Mesothelial cell of epicardium (in vitro differentiated cells): ENCODE data around the gene ACOT7. TPM values are rescaled to one million over a fixed set of nuclear protein-coding genes. Genes with fewer than 3 reads are reported as not detected.
A peak's percentile ranks its signal among the peaks of the same experiment; 100 is the strongest.

Experiments used
- DNase-seq, 2 experiments: peaks; one replicate each; pipeline ENCODE4 v3.0.0; 2021; ENCODE audit warnings: low spot score in 2 of 2; ENCODE audit not compliant: unreplicated experiment in 2 of 2
- H3K27ac Mint-ChIP-seq: 2 replicates; pipeline ENCODE4 v1.8.0; 2021; ENCODE audit warnings: mixed read lengths
- H3K27me3 Mint-ChIP-seq: 2 replicates; pipeline ENCODE4 v1.8.0; 2021; ENCODE audit warnings: low read depth, mixed read lengths
- H3K36me3 Mint-ChIP-seq: 2 replicates; pipeline ENCODE4 v1.8.0; 2021; ENCODE audit warnings: mixed read lengths
- H3K4me1 Mint-ChIP-seq: 2 replicates; pipeline ENCODE4 v1.8.0; 2021; ENCODE audit warnings: mixed read lengths
- H3K4me3 Mint-ChIP-seq: 2 replicates; pipeline ENCODE4 v1.8.0; 2021; ENCODE audit warnings: mild to moderate bottlenecking, moderate library complexity, mixed read lengths
- H3K9me3 Mint-ChIP-seq: 2 replicates; pipeline ENCODE4 v1.8.0; 2021; ENCODE audit warnings: mixed read lengths
- CTCF ChIP-seq: fragments of 200-600 bp; sonication (generic); IDR thresholded peaks from one replicate; pipeline ENCODE4 v1.5.0; 2021; ENCODE audit warnings: antibody characterized with exemption; ENCODE audit not compliant: unreplicated experiment
- total RNA-seq: library from RNA; stranded (reverse); gene quantifications from 3 replicates; pipeline ENCODE4 v1.2.1, GENCODE V29; 2021

Gene ACOT7
- total RNA-seq, 1 donor from 2014 or later, result 20.3 TPM

GRCh38 chr1:6424000-6424565 is 30.5 kb upstream of the ACOT7 start:
- no peak overlapping the region for H3K4me3 Mint-ChIP-seq

GRCh38 chr1:6423321-6423999 is 29.9 kb upstream of the ACOT7 start:
- Mint-ChIP-seq H3K4me3 (no peak overlapping the region), H3K36me3 (no peaks in the 10 kb centered on the region), H3K4me1 (peaks cover 5% of the 10 kb centered on the region), H3K9me3 (no peaks in the 10 kb centered on the region), H3K27ac (no peak overlapping the region), H3K27me3 (peaks cover 89% of the 10 kb centered on the region)
- peak; percentile 81 for TF ChIP-seq CTCF
- peak in 1 of 2 experiments; percentile 77 for DNase-seq

More at GRCh38 chr1:6424000-6424565, 30.5 kb upstream of the ACOT7 start:
- Mint-ChIP-seq H3K9me3 (no peaks in the 10 kb centered on the region), H3K27me3 (peaks cover 88% of the 10 kb centered on the region), H3K36me3 (no peaks in the 10 kb centered on the region), H3K27ac (no peak overlapping the region), H3K4me1 (peaks cover 5% of the 10 kb centered on the region)
- DNase-seq, result no peak
- no peak for TF ChIP-seq CTCF

GRCh38 chr1:6421266-6421665 is 27.7 kb upstream of the ACOT7 start:
- Mint-ChIP-seq H3K4me3 (no peak overlapping the region), H3K36me3 (no peaks in the 10 kb centered on the region), H3K27ac (no peak overlapping the region), H3K4me1 (peaks cover 5% of the 10 kb centered on the region), H3K27me3 (peaks cover 89% of the 10 kb centered on the region), H3K9me3 (no peaks in the 10 kb centered on the region)
- no peak for TF ChIP-seq CTCF
- DNase-seq, result no peak

- no peak for TF ChIP-seq CTCF
- Mint-ChIP-seq H3K9me3 (no peaks in the 10 kb centered on the region), H3K4me1 (peaks cover 7% of the 10 kb centered on the region), H3K27me3 (peaks cover 89% of the 10 kb centered on the region), H3K27ac (no peak overlapping the region), H3K4me3 (peak overlapping the region; percentile 15), H3K36me3 (no peaks in the 10 kb centered on the region)
- DNase-seq, result no peak
Observed at GRCh38 chr1:6420454-6421042, 27.0 kb upstream of the ACOT7 start.

GRCh38 chr1:6419804-6420453 is 26.4 kb upstream of the ACOT7 start, which contains the start of gene HES2:
HES2 (minus strand) TSS chr1:6419919; CDS start chr1:6419820, 99 bp downstream.
- Mint-ChIP-seq H3K36me3 (no peaks in the 10 kb centered on the region), H3K27ac (no peak within 1 kb of the TSS), H3K4me1 (peaks cover 13% of the 10 kb centered on the region), H3K9me3 (no peaks in the 10 kb centered on the region), H3K27me3 (peaks cover 90% of the 10 kb centered on the region), H3K4me3 (peak within 1 kb of the TSS; percentile 26)
- no peak for TF ChIP-seq CTCF
- DNase-seq, result no peak
